SW480 (cell line): ENCODE results near the gene ERCC6.
A peak's percentile ranks its signal among the peaks of the same experiment; 100 is the strongest.

Experiments
- DNase-seq: peaks from one replicate; pipeline ENCODE4 v3.0.0-alpha.2; 2016; ENCODE audit warnings: low spot score

Gene ERCC6

DNA sequence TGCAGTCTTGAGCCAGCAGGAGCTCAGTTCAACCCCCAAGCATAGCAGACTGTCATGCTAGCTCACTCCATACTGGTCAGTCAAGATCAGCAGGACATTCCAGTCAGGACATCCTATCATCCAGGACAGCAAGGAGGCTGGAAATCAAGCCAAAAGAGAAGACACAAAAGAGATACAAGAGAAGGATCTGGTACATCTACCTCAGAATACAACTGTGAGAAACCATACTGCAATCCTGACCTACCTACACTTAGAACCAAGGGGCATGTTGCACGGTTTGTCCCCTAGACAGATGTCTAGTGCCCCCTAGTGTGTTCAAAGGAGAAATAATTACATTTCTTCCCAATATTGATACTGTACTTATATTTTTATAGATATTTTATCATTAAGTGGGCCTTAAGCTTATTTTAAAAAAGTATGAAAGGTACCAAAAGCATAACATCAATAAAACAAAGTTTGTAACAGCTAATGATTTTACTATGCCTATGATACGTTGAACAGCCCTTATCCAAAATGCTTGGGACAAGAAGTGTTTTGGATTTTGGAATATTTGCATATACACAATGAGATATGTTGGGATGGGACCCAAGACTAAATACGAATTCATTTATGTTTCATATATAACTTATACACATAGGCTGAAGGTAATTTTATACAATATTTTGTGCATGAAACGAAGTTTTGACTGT, 26.7 kb downstream of the ERCC6 start:
- DNase-seq: peak; percentile 56

DNA sequence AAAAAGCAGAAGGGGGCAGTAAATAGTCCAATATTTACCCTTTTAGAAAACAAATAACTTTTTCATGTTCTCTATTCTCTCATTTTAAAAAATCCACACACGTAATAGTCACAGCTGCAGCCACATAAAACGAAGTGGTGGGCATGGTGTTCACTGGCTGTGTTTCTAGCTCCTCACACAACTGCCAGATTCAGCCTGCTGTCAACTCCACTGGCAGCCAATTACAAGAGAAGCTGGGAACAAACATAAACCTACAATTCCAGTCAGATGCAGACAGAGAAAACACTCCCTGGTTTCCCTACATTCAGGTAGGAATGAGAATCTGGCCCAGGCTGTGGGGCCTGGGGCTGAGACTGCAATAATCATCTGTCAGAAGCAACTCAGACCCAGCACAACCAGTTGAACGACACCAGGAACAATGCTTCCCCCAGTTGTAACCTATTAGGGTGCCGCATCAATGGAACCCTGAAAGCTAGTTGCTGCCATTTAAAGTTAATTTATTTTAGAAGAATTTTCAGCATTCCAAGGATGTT, 29.1 kb downstream of the ERCC6 start:
- DNase-seq: no peak

DNA sequence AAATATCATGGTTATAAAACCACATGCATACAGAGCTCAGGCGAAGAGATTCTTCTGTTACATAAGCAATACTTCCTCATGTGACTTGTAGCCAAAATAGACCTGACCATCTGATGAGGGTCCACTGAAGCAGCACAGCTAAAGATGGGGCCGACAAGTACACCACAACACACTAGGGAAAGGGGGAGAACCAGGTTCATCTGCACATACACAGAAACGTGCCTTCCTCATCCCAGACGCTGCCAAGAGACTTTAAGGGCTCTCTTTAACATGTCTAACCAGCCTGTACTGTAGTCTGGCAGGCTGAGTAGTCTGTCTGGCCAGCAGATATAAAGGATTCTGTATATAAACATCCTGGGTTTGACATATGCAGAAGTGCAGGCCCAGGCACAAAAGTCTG, 30.3 kb downstream of the ERCC6 start:
- no peak for DNase-seq

DNA sequence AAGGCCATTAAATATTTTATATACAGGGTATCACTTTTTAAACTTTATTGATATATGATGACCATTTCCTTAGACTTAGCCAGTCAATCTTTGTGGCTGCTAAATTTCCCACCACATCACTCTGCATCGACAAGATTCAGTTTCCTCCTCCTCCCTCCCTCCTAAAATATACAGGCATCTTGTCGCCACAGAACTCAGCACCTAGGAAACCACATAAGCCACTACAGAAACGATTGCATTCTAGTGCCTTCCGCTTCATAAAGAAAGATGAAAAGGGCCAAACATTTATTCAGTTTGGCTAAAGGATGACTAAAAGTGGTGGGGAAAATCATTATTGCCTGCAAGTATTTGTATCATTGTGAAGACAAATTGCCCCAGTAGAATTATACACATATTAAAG, 30.7 kb downstream of the ERCC6 start:
- DNase-seq: peak; percentile 41

DNA sequence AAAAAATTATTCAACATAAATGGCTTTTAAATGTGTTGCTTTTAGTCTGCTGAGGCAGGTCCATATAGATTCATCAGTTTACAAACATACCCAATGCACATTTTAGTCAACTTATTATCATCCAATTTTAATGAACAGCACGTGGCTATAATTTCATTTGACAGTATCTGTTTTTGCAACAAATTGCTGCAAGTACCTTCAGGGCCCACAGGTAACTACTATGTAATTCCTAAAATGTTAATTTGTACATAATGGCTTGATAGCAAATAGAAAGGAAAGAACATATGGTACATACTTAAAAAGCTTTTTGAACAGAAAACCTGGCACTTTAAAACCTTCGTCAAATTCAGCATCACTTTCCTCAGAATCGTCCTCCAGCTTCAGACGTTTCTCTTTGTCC, 33.3 kb downstream of the ERCC6 start:
- no peak for DNase-seq

DNA sequence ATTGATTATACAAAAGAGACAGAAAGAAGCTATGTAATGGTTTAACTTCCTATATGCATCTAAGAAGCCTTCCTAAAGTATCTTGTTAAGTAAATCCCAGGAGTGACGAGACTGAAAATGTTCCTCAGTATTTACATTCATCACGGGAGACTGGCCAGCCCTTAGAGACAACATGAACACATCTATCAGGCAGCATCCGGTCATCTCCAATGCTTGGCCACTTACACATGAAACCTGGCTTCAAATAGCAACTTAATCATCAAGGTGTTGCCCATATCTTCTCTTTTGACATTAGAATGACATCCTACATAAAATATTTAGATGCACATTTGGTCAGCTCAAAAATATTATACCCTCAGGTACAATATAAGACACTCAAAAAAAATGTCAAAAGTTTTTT, 33.8 kb downstream of the ERCC6 start:
- DNase-seq: no peak

DNA sequence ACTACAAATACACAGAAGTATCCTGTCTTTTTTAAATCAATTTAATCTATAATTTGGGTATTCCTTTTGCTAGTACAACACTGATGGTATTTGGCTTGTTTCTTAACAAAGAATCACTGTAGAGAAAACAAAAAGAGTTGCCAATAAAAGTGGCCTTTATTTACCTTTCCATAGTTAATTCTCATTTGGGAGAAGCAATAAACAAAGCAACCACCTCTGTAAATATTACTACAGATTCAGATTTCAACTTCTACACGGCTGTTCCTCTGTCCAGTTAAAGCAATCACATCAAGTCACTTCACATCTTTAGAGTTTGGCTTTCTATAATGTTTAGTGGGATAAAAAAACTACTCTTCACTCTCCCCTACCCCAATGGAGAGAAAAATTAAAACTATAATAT, 34.4 kb downstream of the ERCC6 start:
- DNase-seq: no peak

DNA sequence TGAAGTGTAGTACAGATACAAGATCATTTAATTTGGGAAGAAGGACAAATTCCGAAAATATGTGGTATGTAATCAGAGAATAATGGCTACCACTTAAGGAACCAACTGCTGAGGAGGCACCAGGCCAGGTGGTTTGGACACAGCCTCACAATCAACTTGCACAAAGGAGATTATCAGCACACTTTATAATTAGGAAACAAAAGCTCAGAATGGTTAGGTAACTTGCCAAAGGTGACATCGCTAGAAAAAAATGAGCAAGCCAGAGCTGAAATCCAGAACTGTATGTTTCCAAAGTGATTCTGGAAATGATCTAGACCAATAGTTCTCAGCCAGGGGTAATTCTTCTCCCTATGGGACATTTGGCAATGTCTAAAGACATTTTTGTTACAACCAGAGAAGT, 36.6 kb downstream of the ERCC6 start:
- no peak for DNase-seq

DNA sequence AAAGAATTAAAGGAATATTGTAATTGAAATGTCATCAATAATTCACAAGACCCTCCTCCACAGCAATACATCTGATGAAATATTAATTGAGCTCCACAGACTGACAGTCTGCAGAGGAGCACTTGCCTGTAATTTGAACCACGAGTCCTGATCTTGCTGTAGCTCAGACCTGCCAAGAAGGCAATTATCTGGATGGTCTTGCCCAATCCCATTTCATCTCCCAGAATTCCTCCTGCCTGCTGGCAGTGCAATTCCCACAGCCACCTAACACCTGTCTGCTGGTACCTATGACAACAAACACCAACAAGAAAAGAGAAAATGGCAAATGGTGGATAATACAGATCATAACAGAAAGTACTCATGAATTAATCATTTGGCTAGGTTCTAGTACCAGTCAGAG, 38.5 kb downstream of the ERCC6 start:
- DNase-seq: peak; percentile 34

DNA sequence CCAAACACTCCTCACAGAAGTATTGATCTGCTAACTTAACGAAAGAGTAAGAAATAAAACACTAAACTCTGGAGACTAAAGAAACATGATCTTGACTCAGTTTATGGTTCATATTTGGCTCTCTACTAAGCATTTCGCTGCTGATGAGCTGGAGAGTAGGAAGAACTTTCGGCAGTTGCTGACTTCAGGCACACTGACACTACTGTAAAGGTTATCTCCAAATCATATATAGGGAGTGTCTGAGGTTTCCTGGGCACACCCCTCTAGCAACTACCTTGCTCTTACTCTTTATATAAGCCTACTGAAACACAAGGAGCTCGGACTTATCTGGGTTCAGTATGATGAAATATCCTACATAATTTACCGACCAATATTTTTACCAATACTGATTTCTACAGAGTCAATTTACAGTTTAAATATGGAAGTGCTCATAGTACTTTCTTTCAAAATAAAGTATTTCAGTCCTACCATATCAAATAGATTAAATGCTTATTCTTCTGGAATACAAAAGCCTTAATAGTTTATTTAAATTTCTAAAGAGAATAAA, 39.5 kb downstream of the ERCC6 start:
- DNase-seq: peak; percentile 28

DNA sequence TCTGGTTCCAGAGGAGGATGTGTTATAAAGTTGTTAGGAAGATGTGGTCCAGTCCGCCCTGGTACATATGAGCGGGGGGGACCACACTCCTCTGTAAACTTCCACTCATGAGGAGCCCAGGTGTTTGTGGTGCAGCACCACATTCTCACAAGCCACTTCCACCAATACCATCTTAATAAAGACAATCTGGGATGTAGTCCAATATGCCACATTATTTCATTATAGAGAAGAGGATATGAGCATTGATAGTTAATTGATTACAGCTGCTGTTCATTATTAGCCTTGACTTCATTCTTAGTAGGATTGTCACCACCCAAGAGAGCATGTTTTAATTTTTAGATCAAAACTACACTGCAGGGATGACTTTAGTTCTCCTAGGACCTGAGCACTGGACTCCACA, 40.5 kb downstream of the ERCC6 start:
- no peak for DNase-seq

DNA sequence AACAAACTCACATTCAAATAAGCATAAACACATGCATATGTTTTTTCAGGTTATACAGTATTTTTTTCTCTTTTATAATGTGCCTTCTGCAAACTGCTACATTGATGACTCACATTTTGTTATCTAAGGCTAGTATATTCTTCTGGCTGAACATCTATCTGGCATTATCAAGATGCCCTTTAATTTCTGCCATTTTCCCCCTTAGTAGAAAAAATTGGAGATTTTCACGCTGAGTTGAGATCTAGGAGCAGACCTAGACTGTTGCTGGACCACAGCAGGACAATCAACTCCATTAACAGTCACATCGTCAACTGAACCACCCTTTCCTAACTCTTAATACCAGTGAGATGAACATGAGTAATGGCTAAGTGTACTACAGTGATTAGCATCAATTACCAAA, 41.6 kb downstream of the ERCC6 start:
- DNase-seq: no peak

DNA sequence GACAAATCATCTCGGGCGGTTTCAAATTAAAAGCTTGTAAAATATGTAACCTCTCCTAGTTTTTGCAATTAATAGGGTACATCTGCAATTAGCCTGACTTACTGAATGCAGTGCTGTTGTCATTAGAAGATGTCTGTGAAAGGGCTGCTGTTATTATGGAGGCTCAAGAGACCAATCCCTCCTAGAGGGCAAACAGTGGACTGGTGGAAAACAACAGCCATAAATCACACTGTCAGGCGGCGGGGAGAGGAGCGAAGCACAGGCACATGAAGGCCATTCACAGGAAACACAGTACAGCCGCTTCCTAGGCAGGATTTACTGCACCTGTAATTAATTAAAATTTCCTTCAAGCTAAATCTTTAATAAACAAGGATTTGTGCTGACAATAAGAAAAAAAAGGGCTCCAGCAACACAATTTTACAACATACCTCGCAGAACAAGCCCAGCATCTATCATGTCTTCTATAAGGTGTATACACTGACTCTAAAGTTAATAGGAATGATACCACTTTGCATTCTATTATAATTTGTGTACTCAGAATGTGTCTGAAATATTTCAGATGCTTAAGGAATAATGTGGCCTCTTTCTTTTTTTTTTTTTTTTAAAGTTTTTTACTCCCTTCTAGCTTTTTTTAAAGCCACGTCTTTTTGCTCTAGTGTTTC, 50.7 kb downstream of the ERCC6 start:
- peak; percentile 62 for DNase-seq

DNA sequence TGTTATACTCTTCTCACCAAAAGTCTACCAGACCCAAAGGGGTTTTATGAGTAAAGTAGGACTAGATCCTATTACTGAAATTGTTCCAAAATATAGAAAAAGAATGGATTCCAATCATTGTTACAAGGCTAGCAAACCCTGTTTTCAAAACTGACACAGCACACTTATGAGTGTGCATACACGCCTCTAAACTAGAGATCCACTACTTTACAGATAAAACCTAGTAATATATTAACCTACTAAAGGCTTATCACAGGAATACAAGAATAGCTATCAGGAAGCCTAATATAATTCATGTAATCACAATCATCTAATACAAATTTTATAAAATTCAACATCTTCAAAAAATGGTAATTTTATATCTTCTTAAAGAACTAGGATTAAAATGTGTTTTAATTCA, 52.2 kb downstream of the ERCC6 start:
- DNase-seq: no peak

DNA sequence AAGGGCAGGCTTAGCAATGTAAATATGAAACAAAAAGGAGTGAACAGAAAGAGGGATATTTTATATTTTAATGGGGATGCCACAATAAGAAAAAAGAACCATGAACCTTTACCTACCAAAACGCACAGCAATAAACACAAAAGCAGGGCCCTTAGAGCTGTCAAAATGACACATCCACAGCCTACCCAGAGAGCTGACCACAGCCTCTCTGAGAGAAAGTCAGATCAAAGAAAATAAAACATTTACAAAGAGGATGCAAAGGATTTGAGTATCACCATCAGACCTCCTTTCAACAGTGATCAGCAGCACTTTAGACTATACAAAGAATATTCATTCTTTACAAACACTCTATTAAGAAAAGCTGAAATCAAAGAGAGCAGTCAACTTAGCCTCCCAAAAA, 52.9 kb downstream of the ERCC6 start:
- peak; percentile 27 for DNase-seq

DNA sequence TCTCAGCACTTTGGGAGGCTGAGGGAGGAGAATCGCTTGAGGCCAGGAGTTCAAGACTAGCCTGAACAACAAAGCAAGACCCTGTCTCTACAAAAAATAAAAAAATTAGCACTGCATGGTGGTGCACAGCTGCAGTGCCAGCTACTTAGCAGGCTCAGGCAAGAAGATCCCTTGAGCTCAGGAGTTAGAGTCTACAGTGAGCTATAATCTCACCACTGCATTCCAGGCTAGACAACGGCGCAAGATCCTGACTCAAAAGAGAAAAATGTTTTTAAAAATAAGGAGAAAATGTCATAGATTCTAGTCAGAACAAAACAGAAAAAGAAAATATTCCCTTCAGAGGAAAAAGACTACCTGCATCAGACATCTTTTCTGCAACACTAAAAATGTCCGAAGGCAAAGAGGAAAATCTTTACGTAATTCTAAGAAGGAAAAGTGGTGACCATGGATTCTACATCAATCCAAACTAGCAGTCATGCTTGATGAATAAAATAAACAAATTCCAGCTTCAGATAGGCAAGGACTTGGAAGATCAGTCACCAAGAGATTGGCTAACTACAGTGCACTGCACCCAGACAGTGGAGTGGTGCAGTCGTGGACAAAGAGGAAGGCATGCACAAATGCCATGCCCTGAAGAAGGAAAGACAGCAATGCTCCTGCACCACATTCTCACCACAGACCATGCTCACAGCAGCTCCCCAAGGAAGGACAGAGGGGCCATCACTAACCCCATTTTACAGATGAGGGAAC, 54.3 kb downstream of the ERCC6 start:
- DNase-seq: no peak

DNA sequence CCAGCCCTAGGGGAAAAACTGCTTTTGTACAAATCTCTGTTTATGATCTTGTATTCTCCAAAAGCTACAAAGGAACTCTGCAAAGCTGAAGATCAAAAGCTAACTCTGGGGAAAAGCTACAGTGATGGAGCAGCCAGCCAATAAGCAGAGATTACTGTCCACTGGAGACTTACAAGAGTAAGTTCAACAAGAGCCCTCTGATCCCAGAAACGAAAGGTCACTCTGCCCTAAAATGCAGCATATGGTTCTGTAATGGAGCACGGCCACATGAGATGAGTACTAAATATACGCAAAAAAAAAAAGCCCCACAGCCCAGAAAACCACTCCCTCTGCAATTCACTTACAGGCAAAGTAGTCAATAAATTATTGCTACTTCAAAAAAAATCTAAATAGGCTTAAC, 60.1 kb downstream of the ERCC6 start:
- no peak for DNase-seq

DNA sequence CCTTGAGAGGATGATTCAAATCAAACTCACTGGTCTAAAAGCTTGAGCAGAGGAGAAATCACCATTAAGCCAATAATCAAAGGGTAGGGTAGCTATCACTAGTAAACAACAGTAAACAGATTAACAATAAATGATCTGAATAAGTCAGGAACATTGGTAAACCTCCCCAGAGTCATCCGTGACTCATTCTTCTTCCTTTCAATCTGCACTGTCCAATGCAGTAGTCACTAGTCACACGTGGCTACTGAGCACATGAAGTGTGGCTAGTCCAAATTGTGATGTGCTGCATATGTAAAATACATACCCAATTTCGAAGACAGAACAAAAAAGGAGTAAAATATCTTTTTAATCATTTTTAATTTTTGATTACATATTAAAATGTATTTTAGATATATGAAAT, 64.0 kb downstream of the ERCC6 start:
- no peak for DNase-seq

DNA sequence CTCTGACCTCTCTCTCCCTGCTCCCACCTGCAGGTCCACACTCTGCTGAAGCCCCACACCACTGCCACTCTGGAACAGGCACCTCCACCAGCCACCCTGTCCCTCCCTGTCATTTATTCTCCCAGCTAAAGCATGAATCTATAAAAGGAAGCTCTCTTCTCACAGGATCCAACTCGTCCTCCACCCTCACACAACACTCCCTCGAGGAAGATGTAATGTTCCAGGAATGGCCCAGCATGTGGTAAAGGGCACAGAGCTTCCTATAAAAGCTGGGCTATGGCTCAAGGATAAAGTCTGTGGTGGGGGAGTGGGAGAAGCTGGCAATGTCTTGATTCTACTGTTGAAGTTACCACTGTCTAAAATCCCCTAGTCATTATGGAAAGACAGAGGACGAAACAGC, 67.4 kb downstream of the ERCC6 start:
- no peak for DNase-seq

DNA sequence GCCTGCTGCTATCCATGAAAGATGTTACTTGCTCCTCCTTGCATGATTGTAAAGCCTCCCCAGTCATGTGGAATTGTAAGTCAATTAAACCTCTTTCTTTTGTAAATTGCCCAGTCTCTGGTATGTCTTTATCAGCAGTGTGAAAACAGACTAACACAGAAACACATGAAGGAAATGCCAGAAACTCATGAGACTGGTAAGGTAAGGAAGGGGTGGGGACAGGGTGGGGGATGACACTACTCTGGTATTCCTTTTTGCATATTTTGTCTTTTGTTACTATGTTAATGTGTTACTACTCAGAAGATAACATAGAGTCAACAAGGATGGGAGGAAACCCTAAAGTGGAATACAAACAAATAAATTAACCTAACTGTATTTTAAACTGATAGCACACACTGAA, 73.2 kb downstream of the ERCC6 start:
- no peak for DNase-seq
